ENCODE results near the gene DLGAP4.

Gene DLGAP4

DNA sequence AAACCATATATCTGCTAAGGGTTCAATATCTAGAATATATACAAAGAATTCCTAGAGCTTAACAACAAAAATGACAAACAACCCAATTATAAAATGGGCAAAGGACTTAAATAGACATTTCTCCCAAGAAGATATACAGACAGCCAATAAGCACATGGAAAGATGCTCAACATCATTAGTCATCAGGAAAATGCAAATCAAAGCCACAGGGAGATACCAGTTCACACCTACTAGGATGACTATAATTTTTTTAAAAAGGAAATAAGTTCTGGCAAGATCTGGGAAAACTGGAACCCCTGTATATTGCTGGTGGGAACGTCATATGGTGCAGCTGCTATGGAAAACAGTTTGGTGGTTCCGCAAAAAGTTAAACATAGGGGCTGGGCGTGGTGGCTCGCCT lies 119.0 kb downstream of the DLGAP4 start:
- no peak overlapping the region for H3K27ac ChIP-seq
- TF ChIP-seq ZFX (IDR thresholded peaks at IDR 0.05; ENCODE audit: borderline replicate concordance), result no peak
- TF ChIP-seq, protein P1, sequence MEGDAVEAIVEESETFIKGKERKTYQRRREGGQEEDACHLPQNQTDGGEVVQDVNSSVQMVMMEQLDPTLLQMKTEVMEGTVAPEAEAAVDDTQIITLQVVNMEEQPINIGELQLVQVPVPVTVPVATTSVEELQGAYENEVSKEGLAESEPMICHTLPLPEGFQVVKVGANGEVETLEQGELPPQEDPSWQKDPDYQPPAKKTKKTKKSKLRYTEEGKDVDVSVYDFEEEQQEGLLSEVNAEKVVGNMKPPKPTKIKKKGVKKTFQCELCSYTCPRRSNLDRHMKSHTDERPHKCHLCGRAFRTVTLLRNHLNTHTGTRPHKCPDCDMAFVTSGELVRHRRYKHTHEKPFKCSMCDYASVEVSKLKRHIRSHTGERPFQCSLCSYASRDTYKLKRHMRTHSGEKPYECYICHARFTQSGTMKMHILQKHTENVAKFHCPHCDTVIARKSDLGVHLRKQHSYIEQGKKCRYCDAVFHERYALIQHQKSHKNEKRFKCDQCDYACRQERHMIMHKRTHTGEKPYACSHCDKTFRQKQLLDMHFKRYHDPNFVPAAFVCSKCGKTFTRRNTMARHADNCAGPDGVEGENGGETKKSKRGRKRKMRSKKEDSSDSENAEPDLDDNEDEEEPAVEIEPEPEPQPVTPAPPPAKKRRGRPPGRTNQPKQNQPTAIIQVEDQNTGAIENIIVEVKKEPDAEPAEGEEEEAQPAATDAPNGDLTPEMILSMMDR (IDR thresholded peaks at IDR 0.05), result no peak

GRCh38 chr20:36431604-36432003 lies 125.5 kb downstream of the DLGAP4 start:
- TF ChIP-seq, protein P1 (IDR thresholded peaks at IDR 0.05), result no peak
- TF ChIP-seq ZFX (IDR thresholded peaks at IDR 0.05; ENCODE audit: borderline replicate concordance), result no peak
- no peak overlapping the region for H3K27ac ChIP-seq

DNA sequence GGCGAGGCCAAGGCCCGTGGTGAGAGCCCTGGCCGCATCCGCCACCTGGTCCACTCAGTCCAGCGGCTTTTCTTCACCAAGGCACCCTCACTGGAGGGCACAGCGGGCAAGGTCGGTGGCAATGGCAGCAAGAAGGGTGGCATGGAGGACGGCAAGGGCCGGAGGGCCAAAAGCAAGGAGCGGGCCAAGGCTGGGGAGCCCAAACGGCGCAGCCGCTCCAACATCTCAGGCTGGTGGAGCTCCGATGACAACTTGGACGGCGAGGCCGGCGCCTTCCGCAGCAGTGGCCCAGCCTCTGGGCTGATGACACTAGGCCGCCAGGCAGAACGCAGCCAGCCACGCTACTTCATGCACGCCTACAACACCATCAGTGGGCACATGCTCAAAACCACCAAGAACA lies 126.0 kb downstream of the DLGAP4 start:
- TF ChIP-seq, protein P1 (IDR thresholded peaks at IDR 0.05), result no peak
- no peak for TF ChIP-seq ZFX (IDR thresholded peaks at IDR 0.05; ENCODE audit: borderline replicate concordance)
- no peak overlapping the region for H3K27ac ChIP-seq

- TF ChIP-seq ZFX (IDR thresholded peaks at IDR 0.05; ENCODE audit: borderline replicate concordance), result no peak
- TF ChIP-seq, protein P1 (IDR thresholded peaks at IDR 0.05), result no peak
- H3K27ac ChIP-seq, result no peak overlapping the region
Measured at GRCh38 chr20:36434383-36434782, 128.2 kb downstream of the DLGAP4 start.

DNA sequence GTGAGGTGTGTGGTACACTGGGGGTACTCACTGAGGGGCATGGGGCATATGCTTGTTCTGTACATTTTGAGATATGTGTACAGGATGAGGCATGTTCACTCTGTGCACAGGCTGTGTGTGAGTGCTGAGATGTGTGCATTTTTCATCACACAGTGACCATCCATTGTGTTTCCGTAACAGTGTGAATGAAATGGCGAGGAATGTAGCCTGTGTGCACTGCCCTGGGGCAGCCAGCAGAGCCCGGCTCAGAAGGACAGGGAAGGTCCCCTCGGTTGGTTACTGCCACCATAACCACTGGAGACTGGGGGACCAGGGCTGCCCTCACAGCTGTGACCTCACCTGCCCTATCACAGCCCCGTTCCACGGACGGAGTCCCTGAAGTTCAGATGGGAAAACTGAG lies 129.0 kb downstream of the DLGAP4 start:
- H3K27ac ChIP-seq, result no peak overlapping the region
- TF ChIP-seq ZFX (IDR thresholded peaks at IDR 0.05; ENCODE audit: borderline replicate concordance), result no peak
- TF ChIP-seq, protein P1 (IDR thresholded peaks at IDR 0.05), result no peak

DNA sequence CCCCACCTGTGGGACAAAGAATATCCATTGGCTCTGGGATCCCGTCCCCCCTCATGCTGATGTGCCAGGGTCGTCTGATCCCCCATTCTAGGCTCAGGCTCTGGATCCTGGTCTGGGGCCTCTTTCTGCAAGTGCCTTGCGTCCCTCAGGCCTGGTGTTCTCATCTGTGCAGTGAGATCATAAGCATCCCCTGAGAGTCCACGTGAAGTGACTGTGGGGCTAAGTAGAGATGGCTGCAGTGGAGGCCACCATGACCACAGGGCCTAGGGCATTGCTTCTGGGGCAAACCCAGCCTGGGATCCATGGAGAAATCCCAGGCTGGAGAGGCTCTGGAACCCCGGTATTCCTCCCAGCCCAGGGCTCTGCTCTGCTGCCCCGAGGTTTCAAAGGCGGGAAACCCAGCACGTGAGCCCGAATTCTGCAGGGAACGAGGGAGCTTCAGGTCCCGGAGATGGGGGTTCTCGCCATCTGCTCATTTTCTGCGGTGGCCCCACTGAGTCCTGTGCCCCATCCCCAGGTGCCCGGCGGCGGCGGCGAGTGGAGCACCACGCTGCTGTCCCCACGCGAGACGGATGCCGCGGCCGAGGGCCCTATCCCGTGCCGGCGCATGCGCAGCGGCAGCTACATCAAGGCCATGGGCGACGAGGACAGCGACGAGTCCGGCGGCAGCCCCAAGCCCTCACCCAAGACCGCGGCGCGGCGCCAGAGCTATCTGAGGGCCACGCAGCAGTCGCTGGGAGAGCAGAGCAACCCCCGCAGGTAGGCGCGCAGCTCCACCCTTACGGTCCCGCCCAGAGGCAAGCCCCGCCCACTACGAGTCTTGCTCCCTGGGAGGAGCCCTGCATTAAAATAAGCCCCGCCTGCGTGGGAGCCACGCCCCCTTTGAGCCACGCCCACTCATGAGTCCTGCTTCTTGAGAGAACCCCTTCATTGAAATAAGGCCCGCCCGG lies 129.7 kb downstream of the DLGAP4 start:
- TF ChIP-seq, protein P1 (IDR thresholded peaks at IDR 0.05), result peak; percentile 52
- no peak for TF ChIP-seq ZFX (IDR thresholded peaks at IDR 0.05; ENCODE audit: borderline replicate concordance)
- H3K27ac ChIP-seq, result no peak overlapping the region

- TF ChIP-seq ZFX (IDR thresholded peaks at IDR 0.05; ENCODE audit: borderline replicate concordance), result no peak
- TF ChIP-seq, protein P1 (IDR thresholded peaks at IDR 0.05), result peak; percentile 90
- H3K27ac ChIP-seq, result no peak overlapping the region
Measured at GRCh38 chr20:36439040-36439730, 133.0 kb downstream of the DLGAP4 start.
